GM12878 (cell line): Measurements from ENCODE around the gene FOXP1. TPM values are rescaled to one million over a fixed set of nuclear protein-coding genes. Genes with fewer than 3 reads are reported as not detected.

Experiments
- ATAC-seq: fragments of 200-7000 bp; cut with Tn5 transposase; 3 replicates; pipeline ENCODE4 v1.9.1; 2020; ENCODE audit warnings: mild to moderate bottlenecking, moderate library complexity
- BruUV-seq: library from RNA; stranded (reverse); fragments of 400-500 nt; replicated peaks from 2 replicates; lab custom pipeline; 2021; lab: Mats Ljungman, UMichigan
- CTCF ChIA-PET: fragments of 300-600 bp; sonication (Branson Sonifier 250); formaldehyde crosslinking; extraction: SDS; loops from one replicate; lab custom pipeline; 2021; ENCODE audit warnings: inconsistent platforms; lab: Yijun Ruan, JAX
- POLR2A ChIA-PET: fragments of 350-600 bp; formaldehyde crosslinking; extraction: SDS; loops from one replicate; lab custom pipeline; 2021; ENCODE audit warnings: inconsistent platforms; lab: Charles Lee
- RAD21 ChIA-PET: fragments of 300-600 bp; sonication (Branson Sonifier 250); formaldehyde crosslinking; loops from one replicate; lab custom pipeline; 2023; ENCODE audit warnings: antibody characterized with exemption; ENCODE audit not compliant: unreplicated experiment; lab: Charles Lee
- SMC1A ChIA-PET: fragments of 300-600 bp; sonication (Branson Sonifier 250); formaldehyde crosslinking; loops from one replicate; lab custom pipeline; 2023; ENCODE audit not compliant: unreplicated experiment, uncharacterized antibody; lab: Charles Lee
- DNase-seq: peaks from one replicate; pipeline ENCODE4 v3.0.0-alpha.2; 2011; ENCODE audit warnings: low read depth, low spot score
- FAIRE-seq: peaks from 3 replicates; lab custom pipeline; 2011; peaks lifted over from hg19 to GRCh38; lab: Jason Lieb, UNC
- H2AFZ ChIP-seq: 2 replicates; pipeline ENCODE4 v1.6.0; 2011; ENCODE audit warnings: low read depth, low read length, control low read depth; ENCODE audit not compliant: control insufficient read depth
- H3K27ac ChIP-seq: 2 replicates; pipeline ENCODE4 v1.5.1; 2011; ENCODE audit warnings: control low read depth; ENCODE audit not compliant: control insufficient read depth, insufficient read depth
- H3K27me3 ChIP-seq, 2 experiments: replicated peaks in 1 of 2; 2 replicates each; pipeline versions ENCODE4 v1.6.0 to v1.6.1; 2011; ENCODE audit warnings: low read length in 1 of 2; ENCODE audit not compliant: control insufficient read depth in 2 of 2, insufficient read depth in 2 of 2
- H3K36me3 ChIP-seq, 2 experiments: 2 replicates each; pipeline ENCODE4 v1.5.1; 2011; ENCODE audit warnings: low read length in 1 of 2; ENCODE audit not compliant: control insufficient read depth in 2 of 2, insufficient read depth in 2 of 2
- H3K4me1 ChIP-seq: 2 replicates; pipeline ENCODE4 v1.6.1; 2011; ENCODE audit warnings: mild to moderate bottlenecking, low read length, moderate library complexity, mixed read lengths; ENCODE audit not compliant: control insufficient read depth, insufficient read depth
- H3K4me2 ChIP-seq: 2 replicates; pipeline ENCODE4 v1.6.0; 2011; ENCODE audit warnings: control low read depth; ENCODE audit not compliant: control insufficient read depth, insufficient read depth
- H3K4me3 ChIP-seq: fragments of 200-600 bp; sonication (generic); 2 replicates; pipeline ENCODE4 v1.5.1; 2016
- H3K79me2 ChIP-seq: 2 replicates; pipeline ENCODE4 v1.6.0; 2011; ENCODE audit warnings: low read length; ENCODE audit not compliant: control insufficient read depth, insufficient read depth
- H3K9ac ChIP-seq: 2 replicates; pipeline ENCODE4 v1.8.0; 2011; ENCODE audit warnings: low read length, control low read depth, mixed read lengths; ENCODE audit not compliant: control insufficient read depth, insufficient read depth
- H3K9me3 ChIP-seq: replicated peaks from 3 replicates; pipeline ENCODE4 v1.5.1; 2011; ENCODE audit warnings: mild to moderate bottlenecking, low read length; ENCODE audit not compliant: control insufficient read depth, insufficient read depth
- H4K20me1 ChIP-seq: 2 replicates; pipeline ENCODE4 v1.6.0; 2011; ENCODE audit not compliant: control insufficient read depth, insufficient read depth
- BHLHE40 ChIP-seq, 2 experiments: fragments of 450-650 bp in 1 of 2; IDR thresholded peaks; 2 replicates each; pipeline ENCODE4 v1.6.1; 2011 to 2017; ENCODE audit warnings: low read depth in 2 of 2, borderline replicate concordance in 1 of 2, improper control_type of control experiment in 1 of 2, low read length in 1 of 2, mild to moderate bottlenecking in 1 of 2
- BMI1 ChIP-seq: fragments of 450-650 bp; IDR thresholded peaks from 2 replicates; pipeline ENCODE4 v1.6.1; 2016; ENCODE audit warnings: mild to moderate bottlenecking, moderate library complexity, borderline replicate concordance
- CBX5 ChIP-seq: sonication (generic); IDR thresholded peaks from 2 replicates; pipeline ENCODE4 v1.6.1; 2016; ENCODE audit warnings: low read depth, moderate library complexity, mild to moderate bottlenecking, inconsistent platforms
- ETV6 ChIP-seq, 2 experiments: fragments of 450-650 bp in 1 of 2; IDR thresholded peaks in 1 of 2; conservative IDR thresholded peaks in 1 of 2; 2 replicates each; pipeline ENCODE4 v1.6.1; 2014; ENCODE audit warnings: antibody characterized with exemption in 1 of 2, borderline replicate concordance in 1 of 2, low read depth in 1 of 2, mild to moderate bottlenecking in 1 of 2, moderate library complexity in 1 of 2
- HDAC6 ChIP-seq: fragments of 200-600 bp; sonication (generic); IDR thresholded peaks from one replicate; pipeline ENCODE4 v1.8.0; 2017; ENCODE audit warnings: antibody characterized with exemption; ENCODE audit not compliant: unreplicated experiment
- MEF2B ChIP-seq: fragments of 450-650 bp; IDR thresholded peaks from 2 replicates; pipeline ENCODE4 v1.6.1; 2018; ENCODE audit warnings: mild to moderate bottlenecking, moderate library complexity; ENCODE audit not compliant: partially characterized antibody, poor library complexity, severe bottlenecking
- MYC ChIP-seq: IDR thresholded peaks from 2 replicates; pipeline ENCODE4 v1.6.1; 2011; ENCODE audit warnings: mild to moderate bottlenecking, low read length, moderate library complexity, inconsistent platforms; ENCODE audit not compliant: insufficient read depth, insufficient replicate concordance, insufficient read length, severe bottlenecking
- POLR2AphosphoS2 ChIP-seq: IDR thresholded peaks from 2 replicates; pipeline ENCODE4 v1.6.1; 2011; ENCODE audit warnings: low read depth, mild to moderate bottlenecking, low read length, improper control_type of control experiment, moderate library complexity
- SMC3 ChIP-seq: IDR thresholded peaks from 2 replicates; pipeline ENCODE4 v1.6.1; 2011; ENCODE audit warnings: low read length, improper control_type of control experiment, borderline replicate concordance
- ZZZ3 ChIP-seq: IDR thresholded peaks from 2 replicates; pipeline ENCODE4 v1.6.1; 2011; ENCODE audit warnings: low read depth; ENCODE audit not compliant: control insufficient read depth, insufficient read length
- WGBS: methylation state at CpG from one replicate; pipeline ENCODE4 v1.1.6; 2016; ENCODE audit warnings: low lambda C conversion rate; ENCODE audit not compliant: insufficient replicate concordance, insufficient coverage; ENCODE audit errors: missing lambda C conversion rate; 5-methylcytosine and 5-hydroxymethylcytosine counted together
- in situ Hi-C: fragments of 300-500 bp; cut with MboI; formaldehyde crosslinking; loops from 9 replicates; pipeline ENCODE4 v1.14.3; 2018; ENCODE audit warnings: mixed read lengths
- intact Hi-C: fragments of 100-400 bp; cut with micrococcal nuclease; formaldehyde crosslinking; loops from one replicate; pipeline ENCODE4 v1.14.2; 2022; ENCODE audit not compliant: unreplicated experiment
- polyA plus RNA-seq, 11 experiments: library from polyadenylated mRNA; depleted of rRNA in 4 of 11; unstranded in 6 of 11; stranded (reverse) in 5 of 11; fragments of >200 nt; fragmentation: Nextera tagmentation in 4 of 11; fragmentation: Illumina TruSeq in 1 of 11; extraction: Ambion mirVana in 4 of 11; extraction: Trizol in 1 of 11; gene quantifications; 1 replicate in 1 of 11; 2 replicates in 10 of 11; pipeline versions ENCODE4 v1.2.1 to v1.2.3, GENCODE V29; 2011 to 2016; ENCODE audit warnings: inconsistent platforms in 2 of 11, missing spikeins in 2 of 11, low read depth in 1 of 11
- total RNA-seq, 4 experiments: library from RNA; depleted of rRNA in 3 of 4; stranded (reverse); fragments of >200 nt in 3 of 4; fragmentation: Illumina TruSeq in 1 of 4; extraction: Trizol in 1 of 4; gene quantifications; 2 replicates each; pipeline versions ENCODE4 v1.2.1 to v1.2.3, GENCODE V29; 2013 to 2021
- TF ChIP-seq, protein P1 (sequence below): fragments of 450-650 bp; IDR thresholded peaks from 2 replicates; pipeline ENCODE4 v1.6.1; 2016; ENCODE audit warnings: mild to moderate bottlenecking, moderate library complexity, borderline replicate concordance
- TF ChIP-seq, protein P2 (sequence below): IDR thresholded peaks from 2 replicates; pipeline ENCODE4 v1.6.1; 2012; ENCODE audit warnings: low read depth, low read length, improper control_type of control experiment
- TF ChIP-seq, protein P3 (sequence below): fragments of 450-650 bp; IDR thresholded peaks from 2 replicates; pipeline ENCODE4 v1.6.1; 2016; ENCODE audit warnings: mild to moderate bottlenecking

Gene FOXP1
- total and polyA plus RNA-seq, 10 of the 15 experiments (the other 5 are each of a cell fraction or from before 2014, with no cell fraction given): 0.05 to 1.6 (median 0.20) TPM; not detected in 1

DNA sequence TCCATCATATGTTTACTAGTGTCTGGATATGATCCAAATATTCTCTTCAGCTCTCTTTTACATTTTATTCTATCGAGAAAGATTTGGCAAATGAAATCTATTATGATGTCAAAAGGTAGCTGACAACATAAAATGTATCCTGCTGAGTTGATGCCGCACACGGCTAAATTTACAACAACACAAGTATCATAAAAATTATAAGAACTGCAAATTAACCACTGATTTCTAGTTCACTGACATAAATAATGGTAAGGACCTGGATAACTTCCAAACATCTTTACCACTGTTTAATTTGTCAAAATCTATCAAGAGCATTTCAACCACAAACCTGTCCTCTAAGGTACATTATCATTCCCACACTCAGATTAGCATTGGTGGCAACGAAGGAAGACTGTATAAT lies 244.5 kb downstream of the FOXP1 start:
- 50% methylated on average over 4 of the region's 4 CpGs for WGBS
- Histone ChIP-seq H3K36me3 (no peaks in the 10 kb centered on the region), H3K9me3 (no peaks in the 10 kb centered on the region), H3K4me1 (no peaks in the 10 kb centered on the region), H3K27ac (no peak overlapping the region), H3K4me3 (no peak overlapping the region), H3K79me2 (no peaks in the 10 kb centered on the region), H3K4me2 (no peak overlapping the region), H2AFZ (no peak overlapping the region), H3K27me3 (no peaks in the 10 kb centered on the region), H4K20me1 (no peaks in the 10 kb centered on the region), H3K9ac (no peak overlapping the region)
- POLR2A ChIA-PET: no interaction called here
- DNase-seq: no peak
- no peak for TF ChIP-seq HDAC6
- TF ChIP-seq CBX5: no peak
- TF ChIP-seq, protein P1, sequence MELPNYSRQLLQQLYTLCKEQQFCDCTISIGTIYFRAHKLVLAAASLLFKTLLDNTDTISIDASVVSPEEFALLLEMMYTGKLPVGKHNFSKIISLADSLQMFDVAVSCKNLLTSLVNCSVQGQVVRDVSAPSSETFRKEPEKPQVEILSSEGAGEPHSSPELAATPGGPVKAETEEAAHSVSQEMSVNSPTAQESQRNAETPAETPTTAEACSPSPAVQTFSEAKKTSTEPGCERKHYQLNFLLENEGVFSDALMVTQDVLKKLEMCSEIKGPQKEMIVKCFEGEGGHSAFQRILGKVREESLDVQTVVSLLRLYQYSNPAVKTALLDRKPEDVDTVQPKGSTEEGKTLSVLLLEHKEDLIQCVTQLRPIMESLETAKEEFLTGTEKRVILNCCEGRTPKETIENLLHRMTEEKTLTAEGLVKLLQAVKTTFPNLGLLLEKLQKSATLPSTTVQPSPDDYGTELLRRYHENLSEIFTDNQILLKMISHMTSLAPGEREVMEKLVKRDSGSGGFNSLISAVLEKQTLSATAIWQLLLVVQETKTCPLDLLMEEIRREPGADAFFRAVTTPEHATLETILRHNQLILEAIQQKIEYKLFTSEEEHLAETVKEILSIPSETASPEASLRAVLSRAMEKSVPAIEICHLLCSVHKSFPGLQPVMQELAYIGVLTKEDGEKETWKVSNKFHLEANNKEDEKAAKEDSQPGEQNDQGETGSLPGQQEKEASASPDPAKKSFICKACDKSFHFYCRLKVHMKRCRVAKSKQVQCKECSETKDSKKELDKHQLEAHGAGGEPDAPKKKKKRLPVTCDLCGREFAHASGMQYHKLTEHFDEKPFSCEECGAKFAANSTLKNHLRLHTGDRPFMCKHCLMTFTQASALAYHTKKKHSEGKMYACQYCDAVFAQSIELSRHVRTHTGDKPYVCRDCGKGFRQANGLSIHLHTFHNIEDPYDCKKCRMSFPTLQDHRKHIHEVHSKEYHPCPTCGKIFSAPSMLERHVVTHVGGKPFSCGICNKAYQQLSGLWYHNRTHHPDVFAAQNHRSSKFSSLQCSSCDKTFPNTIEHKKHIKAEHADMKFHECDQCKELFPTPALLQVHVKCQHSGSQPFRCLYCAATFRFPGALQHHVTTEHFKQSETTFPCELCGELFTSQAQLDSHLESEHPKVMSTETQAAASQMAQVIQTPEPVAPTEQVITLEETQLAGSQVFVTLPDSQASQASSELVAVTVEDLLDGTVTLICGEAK: no peak
- no peak for TF ChIP-seq SMC3
- no peak for TF ChIP-seq ZZZ3
- TF ChIP-seq ETV6 (conservative IDR thresholded peaks at IDR 0.05 in 1 of 2, IDR thresholded peaks at IDR 0.05 in 1 of 2; ENCODE audit: borderline replicate concordance in 1 of 2, low read depth in 1 of 2): no peak
- no peak for TF ChIP-seq MYC
- TF ChIP-seq, protein P2, sequence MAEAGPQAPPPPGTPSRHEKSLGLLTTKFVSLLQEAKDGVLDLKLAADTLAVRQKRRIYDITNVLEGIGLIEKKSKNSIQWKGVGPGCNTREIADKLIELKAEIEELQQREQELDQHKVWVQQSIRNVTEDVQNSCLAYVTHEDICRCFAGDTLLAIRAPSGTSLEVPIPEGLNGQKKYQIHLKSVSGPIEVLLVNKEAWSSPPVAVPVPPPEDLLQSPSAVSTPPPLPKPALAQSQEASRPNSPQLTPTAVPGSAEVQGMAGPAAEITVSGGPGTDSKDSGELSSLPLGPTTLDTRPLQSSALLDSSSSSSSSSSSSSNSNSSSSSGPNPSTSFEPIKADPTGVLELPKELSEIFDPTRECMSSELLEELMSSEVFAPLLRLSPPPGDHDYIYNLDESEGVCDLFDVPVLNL: no peak
- no peak for TF ChIP-seq BHLHE40 (IDR thresholded peaks at IDR 0.05; ENCODE audit: borderline replicate concordance in 1 of 2, low read depth in 2 of 2, low read length in 1 of 2)
- TF ChIP-seq MEF2B: no peak
- no peak for TF ChIP-seq BMI1
- TF ChIP-seq, protein P3, sequence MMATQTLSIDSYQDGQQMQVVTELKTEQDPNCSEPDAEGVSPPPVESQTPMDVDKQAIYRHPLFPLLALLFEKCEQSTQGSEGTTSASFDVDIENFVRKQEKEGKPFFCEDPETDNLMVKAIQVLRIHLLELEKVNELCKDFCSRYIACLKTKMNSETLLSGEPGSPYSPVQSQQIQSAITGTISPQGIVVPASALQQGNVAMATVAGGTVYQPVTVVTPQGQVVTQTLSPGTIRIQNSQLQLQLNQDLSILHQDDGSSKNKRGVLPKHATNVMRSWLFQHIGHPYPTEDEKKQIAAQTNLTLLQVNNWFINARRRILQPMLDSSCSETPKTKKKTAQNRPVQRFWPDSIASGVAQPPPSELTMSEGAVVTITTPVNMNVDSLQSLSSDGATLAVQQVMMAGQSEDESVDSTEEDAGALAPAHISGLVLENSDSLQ: no peak
- no peak for TF ChIP-seq POLR2AphosphoS2
- intact Hi-C loops: no loop called here
- RAD21 ChIA-PET: no interaction called here
- BruUV-seq: no TSS peak
- in situ Hi-C loops: no loop called here
- no peak for ATAC-seq
- CTCF ChIA-PET: no interaction called here
- SMC1A ChIA-PET: no interaction called here
- FAIRE-seq: no peak
